Kidney tubule cell (primary cell): ENCODE results near the gene MAFG.
A peak's percentile ranks its signal among the peaks of the same experiment; 100 is the strongest.

ENCODE experiments used
- DNase-seq: peaks from one replicate; pipeline ENCODE4 v3.0.0-alpha.2; 2018; ENCODE audit warnings: low spot score

The MAFG gene

DNA sequence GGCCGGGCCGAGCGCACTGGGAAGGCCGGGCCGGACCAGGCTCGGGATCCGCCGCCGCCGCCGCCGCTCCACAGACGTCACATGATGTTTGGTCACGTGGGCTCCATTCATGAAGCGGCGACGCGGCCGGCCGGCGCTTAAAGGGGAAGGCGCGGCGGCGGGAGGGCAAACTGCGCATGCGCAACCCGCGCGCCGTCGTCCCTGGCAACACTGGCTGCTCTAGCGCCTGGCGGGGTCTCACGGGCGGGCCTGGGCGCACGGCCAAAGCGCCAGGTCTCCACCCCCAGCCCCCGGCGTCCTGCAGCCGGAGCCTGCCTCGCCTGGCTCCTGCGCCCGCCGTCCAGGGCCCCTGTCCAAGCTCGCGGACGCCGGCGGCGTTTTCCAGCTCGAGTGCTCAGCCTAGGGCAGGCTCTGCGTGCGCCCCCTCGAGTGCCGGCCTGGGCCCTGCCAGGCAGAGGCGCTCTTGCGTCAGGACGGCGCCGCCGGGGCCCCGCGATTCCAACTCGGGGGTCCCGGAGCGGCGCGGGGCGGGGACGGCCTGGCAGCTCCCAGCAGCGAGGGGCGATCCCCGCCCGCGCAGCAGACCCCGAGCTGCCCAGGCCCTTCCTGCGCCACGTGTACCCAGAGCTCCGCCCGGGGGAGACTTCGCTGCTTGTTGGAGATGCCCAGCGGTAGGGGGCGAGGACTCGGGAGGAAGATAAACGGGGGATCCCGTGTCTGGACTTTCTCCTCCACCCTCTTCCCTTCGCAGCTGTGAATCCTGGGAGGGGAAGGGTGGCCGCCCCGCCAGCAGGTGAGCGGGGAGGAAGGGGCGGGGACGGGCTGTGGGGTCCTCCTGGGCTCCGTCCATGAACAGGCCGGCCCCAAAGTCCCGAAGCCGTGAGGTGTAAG, at the start of gene MAFG:
Gene MAFG (minus strand): TSS at position 83 of the 891 bp plus-strand sequence. CDS start 4,550 bp downstream, outside the sequence.
- peak; percentile 95 for DNase-seq

DNA sequence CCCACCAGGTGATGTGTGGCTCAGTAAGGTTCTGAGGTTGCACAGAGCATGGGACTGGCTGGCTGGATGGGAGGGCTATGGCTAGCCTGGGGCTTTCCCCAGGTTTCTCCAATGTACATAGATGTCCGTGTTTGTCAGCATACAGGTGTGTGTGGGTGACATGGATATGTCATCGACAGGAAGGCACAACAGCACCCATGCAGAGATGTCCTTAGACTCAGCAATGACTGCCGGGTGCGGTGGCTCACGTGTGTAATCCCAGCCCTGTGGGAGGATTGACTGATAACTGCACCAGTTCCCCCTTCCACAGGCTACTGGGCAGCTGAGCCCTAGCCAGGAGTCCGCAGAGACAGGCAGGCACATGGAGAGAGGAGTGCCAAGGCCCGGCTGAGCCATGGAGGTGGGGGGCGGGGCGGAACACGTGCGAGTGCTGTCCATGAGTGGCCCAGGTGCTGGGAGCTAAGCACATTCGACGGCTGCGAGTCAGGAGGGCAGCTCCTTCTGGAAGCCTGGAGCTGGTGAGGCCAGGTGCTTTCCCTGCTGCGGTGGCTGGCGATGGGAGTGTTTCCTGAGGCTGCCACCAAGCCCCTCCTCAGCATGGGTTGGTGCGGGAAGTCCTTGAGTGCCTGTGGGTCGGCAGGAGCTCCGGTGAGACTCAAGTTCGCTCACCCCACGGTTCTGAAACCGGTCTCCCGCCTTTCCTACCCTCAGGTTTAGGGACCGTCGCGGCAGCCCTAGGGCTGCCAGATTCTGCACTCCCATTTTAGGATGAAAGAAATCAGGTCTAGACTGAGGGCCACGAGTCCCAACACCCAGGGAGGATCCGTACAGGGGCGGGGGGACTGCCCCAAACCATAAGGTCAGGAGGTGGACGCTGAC, 49.0 kb upstream of the MAFG start:
- DNase-seq = peak; percentile 58

DNA sequence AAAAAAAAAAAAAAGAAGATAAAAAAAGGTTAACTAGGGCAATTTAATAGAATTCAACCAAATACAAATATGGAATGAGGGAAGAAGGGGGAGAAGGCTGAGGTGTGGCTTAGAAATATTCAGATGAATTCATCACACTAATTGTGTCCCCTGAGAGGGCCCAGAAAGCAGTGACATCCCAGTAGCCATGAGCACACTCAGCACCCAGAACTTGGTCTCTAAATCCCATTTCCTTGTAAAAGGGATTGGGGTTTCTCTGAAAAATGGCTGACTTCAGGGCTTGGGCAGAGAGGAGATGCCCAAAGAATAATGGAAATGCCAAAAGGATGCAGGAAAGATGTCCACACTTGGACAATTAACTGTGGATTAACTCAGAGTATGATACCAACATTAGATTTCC, 45.9 kb upstream of the MAFG start:
- DNase-seq = no peak

DNA sequence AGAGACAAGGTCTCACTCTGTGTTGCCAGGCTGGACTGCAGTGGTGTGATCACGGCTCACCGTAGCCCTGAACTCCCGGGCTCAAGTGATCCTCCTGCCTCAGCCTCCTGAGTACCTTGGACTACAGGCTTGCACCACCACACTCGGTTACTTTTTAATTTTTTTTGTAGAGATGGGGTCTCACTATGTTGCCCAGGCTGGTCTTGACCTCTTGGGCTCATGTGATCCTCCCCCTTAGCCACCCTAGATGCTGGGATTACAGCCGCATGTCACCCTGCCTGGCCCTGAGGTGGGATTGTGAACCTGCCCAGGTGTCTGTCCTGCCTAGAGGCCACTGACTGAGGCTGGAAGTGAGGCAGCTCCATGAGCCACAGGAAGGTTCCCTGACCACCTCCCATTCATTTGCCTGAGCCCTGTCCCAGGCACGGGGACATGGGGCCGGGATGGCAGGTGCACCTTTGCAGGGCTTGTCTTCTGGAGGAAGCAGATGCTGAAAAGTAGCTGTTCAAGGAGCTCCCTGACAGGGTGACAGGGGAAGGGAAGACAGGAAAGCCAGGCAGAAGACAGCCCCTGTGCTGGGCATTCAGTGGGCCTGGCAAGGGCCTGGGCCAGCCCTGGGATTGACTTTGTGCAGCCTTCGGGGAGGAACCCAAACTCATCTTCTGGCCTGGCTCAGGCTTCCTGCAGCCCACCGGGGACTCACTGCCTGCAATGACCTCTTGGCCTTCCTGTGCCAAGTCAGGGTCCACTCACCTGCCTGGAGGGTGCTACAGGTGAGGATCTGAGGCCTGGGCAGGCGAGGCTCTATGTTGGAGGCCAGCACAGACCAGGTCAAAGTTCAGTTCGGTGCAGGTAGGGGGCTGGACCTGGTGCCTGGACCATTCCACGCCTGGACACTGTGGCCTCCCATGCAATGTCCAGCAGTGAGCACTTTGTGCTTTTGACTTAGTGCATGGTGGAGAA, 41.6 kb upstream of the MAFG start:
- DNase-seq = no peak

DNA sequence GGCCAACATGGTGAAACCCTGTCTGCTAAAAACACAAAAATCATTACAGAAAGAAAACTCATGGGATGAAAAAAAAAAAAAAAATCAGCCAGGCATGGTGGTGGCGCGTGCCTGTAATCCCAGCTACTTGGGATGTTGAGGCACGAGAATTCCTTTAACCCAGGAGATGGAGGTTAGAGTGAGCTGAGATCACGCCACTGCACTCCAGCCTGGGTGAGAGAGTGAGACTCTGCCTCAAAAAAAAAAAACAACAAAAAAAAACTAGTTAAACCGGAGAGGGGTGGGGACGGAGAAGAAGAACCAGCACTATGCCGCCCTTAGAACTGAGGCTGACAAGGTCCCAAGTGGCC, 40.8 kb upstream of the MAFG start:
- DNase-seq = no peak

DNA sequence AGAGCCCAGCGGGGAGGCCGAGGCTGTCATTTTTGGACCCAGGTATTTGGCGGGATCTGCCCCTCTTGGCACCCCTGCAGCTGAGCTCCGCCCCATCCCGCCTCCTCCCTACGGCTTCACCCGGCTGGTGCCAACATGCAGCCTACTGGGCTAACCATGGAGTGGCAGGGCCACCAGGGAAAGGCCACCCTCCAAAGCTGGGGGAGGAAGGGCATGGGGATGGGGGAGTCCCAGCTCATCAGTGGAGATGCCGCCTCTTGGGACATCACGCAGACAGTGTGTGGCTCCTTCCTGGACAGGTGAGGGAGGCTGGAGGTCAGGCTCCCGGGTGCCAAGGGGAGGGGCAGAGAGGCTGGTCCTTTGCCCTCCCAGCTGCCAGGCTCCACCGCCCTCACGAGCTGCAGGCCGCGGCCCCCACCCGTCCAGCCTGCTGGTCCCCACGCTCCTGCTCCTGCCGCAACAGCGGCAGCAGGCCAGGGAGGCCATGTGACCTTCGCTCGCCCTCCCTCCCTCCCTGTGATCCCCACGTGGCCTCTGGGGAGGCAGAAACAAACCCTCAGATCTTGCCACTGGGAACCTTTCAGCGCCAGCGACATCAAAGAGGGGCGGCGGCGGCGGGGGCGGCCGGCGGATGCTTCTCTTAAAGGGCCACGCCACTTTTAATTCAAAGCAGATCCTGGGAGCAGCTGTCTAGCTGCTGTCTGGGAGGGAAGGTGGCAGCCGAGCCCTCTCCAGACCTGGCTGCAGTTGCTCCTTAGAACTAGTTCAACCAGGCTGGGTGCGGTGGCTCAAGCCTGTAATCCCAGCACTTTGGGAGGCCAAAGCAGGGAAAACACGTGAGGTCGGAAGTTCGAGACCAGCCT, 40.2 kb upstream of the MAFG start:
- DNase-seq = peak; percentile 43

DNA sequence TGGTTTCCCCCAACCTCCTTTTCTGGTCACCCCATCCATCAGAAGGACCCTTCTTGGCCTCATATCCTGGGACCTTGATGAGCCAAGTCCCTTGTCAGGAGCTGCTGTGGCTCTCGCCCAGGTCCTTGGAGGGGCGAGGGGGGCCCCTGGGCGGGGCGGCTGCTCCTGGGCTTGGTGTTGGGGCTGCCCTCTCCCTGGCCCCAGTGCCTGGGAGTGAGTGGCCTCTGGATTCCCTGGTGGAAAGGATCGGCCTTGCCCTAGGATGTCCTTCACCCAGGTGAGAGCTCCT, 39.7 kb upstream of the MAFG start:
- no peak for DNase-seq

DNA sequence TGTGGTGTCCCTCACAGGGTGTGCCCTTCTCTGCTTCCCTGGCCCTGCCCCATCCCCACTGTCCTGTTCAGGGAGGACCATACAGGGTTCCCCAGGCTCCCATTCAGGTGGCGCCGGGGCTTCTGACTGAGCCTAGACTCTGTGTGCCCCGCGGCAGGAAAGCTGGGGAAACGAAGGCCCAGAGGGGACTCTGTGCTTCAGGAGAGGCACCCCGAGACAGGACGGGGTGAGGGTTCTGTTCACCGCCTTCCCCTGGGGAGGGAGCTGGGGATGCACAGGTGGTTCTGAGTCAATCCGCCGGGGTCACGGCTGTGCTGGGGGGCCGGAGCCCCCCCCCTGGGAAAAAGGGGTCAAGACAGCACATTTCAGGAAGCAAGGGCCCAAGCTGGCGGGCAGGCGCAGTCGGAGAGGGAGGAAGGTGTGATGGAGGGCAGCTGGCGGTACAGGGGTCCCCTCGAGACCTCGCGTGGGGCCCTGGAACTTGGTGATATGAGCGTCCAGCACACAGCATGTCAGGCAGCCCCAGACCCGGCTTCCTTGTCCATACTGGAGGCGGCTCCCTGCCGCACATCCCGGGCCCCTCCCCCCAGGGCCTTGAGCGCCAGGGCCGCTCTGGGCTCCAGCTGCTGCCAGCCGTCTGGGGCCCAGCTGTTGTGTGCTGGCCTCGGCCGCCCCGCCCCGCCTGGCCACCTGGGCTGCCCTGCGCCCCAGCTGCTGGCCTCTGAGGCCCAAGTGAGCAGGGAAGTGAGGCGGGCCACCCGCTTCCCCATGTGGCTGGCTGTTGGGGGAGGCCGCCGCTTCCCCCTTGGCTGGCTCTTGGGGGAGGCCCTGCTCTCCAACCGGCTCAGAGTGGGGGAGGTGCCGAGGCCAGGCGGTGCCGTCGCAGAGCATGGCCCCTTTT, 39.1 kb upstream of the MAFG start:
- no peak for DNase-seq

DNA sequence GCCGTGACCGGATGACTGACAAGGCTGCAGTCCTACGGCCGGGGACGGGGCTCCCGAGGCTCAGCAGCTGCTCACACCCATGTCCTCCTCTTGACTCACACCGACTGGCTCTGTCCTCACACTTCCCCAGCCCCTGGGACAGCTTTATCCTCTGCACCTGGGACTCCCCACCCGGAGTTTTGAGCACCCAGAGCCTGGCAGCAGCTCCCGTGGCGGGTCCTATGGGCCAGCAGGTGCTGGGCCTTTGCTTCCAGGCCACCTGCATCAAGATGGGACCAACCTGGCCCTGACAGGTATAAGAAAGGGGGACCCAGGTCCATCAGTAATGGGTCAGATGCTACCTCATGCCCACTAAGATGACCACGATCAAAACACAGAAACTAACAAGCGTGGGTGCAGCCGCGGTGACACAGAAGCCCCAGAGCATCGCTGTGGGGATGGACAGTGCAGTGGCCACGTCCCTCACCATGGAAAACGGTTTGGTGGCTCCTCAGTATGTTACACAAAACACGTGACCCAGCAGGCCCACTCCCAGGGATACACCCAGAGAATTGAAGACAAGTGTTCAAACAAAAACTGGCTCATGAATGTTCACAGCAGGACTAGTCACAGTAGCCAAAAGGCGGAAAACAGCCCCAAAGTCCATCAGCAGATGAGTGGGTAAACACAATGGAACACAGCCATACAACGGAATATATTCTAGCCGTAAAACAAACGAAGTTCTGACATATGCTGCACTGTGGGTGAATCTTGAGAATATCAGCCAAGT, 36.7 kb upstream of the MAFG start:
- no peak for DNase-seq

DNA sequence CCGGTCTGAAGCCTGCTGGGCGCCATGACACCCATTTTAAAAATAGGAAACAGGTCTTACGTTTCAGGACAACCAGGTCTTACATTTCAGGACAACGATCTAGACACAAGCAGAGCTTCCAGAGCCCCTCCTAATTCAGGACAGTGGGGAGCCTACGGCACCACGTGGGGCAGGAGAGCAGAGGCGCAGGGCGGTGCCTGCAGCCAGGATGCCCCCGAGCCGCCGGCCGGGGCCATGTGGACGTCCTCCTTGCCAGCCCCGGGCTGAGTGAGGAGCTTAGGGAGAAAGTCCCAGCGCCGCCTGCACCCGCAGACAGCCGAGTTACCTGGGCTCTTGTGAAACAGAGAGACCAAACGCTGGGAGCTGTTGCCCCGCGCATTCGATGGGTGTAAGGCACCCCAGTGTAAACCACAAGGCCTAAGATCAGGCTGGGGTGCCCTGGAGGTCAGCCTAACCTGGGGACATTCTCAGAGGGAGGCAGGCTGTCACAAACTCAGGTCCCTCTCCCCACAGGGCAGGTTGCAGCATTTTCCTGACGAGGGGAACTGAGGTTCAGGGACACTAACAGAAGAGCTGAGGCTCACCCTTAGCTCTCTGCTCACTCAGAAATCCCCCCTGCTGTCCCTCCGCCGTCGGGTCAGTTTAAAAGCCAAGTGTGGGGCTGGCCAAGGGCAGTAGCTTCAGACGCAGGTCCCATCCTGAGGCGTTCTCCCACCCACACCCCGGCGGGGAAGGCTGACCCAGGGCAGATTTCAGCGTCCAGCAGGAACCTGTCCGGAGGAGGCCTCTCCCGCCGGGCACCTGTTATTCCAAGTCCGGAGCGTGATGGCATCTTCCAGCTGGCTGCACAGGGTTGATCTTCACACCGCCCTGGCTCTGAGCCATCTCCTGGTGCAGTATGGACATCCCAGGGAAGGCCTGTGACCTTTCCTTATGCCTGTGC, 35.2 kb upstream of the MAFG start:
- peak; percentile 61 for DNase-seq

DNA sequence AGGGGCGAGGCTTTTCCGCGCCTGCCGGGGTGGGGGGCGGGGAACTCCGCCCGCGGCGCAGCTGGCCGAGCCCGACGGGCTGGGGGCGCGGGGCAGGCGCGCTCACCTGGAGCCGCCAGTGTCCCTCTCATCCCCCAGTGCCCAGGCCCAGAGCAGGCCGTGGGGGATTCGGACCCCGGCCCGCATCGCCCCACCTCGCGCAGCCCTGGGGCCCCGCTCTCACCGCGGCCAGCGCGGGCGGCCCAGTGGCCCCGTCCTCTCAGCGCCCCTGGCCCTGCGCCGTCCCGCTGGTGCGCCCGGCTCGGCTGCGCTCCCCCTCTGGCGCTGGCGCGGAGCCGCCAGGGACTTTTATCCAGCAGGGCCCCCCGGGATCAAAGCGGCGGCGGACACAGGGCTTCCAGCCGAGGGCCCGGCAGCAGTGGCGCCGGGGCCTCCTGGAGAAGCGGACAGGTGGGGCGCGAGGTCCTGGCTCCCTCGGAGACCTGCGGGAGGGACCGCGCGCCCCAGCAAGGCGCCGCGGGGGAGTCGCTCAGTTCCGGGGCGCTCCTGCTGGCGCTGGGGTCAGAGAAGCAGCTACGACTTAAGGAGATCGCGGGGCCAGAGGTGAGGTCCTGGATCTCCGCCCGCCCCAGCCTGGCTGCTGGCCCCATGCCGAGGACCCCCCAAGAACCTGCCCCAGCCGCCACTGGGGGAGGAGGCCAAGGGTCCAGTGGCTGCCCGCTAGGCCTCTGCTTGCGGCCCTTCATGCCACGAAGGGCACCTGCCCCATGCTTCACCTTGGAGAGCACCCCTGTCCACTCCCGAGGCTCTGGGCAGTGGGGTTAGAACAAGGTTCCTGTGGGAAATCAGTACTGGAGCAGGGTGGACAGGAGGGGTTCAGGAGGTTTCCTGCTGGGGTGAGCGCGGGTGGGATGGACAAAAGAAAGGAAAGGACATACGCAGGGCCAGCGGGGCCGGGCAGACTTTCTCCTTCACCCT, 34.3 kb upstream of the MAFG start:
- no peak for DNase-seq

DNA sequence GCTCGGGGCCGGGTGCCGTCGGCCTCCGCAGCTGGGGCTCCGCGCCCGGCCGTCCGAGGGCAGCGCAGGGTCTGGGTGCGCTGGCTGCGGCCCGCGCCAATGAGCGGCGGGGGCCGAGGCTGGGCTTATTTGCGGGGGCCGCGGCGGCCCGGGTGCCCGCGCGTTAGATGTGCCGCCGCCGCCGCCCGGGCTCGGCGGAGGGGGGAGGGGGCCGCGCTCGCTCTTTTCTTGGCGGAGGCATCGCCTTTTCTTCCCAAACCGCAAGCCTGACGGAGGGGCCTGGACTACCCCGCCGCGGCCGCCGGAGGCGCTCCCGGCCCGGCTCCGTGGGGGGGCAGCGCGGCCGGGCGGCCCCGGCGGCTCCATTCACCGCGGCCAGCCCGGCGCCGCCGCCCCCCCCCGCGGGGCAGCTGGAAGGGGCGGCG, 33.6 kb upstream of the MAFG start, which contains the start of gene NOTUM:
Gene NOTUM (minus strand): TSS at position 101 of the 425 bp plus-strand sequence. CDS start 278 bp downstream, outside the sequence.
- DNase-seq = peak; percentile 36

DNA sequence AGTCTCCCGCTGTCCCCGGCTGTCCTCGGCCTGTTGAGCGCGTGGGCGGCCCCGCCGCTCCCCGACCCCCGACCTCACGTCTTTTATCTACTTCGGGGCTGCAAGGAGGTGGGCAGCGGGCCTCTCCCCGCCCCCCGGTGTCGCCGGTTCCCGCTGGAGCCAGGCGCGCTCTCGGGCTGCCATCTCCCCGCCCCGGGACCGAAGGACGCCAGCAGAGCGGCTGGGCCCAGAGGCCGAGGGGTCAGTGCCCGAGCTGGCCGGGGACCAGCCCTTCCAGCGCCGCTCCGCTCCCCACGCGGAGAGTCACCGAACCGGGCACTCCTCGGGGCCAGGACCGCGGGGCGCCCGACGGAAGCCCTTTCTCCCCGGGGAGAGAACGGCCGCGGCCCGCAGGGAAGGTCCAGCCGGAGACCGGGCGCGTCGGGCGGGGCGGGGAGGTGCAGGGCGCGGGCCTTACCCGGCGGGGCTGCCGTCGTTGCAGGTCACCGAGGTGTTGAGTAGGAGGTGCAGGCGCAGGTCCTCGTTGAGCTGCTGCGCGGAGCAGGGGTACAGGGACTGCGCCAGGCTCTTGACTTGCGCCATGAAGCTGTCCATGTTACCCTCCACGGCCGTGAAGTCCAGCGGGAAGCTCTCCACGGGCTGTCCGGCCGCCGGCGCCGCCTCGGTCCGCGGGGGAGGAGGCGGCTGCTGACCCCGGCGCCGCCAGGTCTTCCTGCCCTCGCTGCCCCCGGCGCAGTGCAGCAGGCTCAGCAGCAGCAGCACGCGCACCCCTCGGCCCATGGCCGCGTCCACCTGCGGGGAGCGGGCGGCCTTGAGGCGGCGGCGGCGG, 32.8 kb upstream of the MAFG start:
- no peak for DNase-seq

DNA sequence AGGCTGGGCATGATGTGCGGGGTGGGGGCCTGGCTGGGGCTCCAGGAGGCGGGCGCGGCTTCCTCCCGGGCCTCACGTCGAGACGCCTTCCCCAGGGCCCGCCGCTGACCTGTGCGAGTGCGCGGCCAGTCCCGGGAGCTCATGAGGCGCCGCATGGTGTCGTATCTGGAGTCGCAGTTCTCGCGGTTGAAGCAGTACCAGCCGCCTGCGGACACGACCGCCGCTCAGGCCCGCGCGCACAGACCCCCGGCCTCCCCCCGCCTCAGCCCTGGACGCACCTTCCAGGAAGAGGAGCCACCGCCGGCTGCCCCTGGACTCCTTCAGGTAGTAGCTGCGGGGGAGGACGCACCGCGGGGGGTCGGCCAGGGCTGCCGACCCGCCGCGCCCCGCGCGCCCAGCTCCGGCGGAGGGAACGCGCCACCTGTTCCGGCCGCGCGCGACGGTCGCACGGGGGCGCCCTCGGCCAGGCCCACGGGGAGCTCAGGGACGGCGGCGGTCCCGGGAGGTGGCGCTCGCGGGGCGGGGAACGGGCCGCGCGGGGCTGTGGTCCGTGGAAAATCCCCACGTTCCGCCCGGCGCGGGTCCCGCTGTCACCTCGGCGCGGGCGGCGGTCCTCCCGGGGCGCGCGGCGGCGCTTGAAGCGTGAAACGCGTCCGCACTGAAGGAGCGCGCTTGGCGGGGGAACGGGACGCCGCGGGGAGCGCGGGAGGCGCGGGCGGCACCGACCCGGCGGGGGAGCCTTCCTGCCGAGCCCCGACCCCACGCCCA, 32.0 kb upstream of the MAFG start:
- peak; percentile 48 for DNase-seq
